T-helper 1 cell (primary cell): ENCODE data around the gene KRTAP16-1.
"Not testable (repeated sequence)": the region's sequence is repeated elsewhere in the genome, so short reads cannot be mapped to it uniquely, and the experiment has no call there.

Experiments used
- DNase-seq, 5 donors: peaks; one replicate each; pipeline ENCODE4 v3.0.0-alpha.2; 2012 to 2020

KRTAP16-1 gene

DNA sequence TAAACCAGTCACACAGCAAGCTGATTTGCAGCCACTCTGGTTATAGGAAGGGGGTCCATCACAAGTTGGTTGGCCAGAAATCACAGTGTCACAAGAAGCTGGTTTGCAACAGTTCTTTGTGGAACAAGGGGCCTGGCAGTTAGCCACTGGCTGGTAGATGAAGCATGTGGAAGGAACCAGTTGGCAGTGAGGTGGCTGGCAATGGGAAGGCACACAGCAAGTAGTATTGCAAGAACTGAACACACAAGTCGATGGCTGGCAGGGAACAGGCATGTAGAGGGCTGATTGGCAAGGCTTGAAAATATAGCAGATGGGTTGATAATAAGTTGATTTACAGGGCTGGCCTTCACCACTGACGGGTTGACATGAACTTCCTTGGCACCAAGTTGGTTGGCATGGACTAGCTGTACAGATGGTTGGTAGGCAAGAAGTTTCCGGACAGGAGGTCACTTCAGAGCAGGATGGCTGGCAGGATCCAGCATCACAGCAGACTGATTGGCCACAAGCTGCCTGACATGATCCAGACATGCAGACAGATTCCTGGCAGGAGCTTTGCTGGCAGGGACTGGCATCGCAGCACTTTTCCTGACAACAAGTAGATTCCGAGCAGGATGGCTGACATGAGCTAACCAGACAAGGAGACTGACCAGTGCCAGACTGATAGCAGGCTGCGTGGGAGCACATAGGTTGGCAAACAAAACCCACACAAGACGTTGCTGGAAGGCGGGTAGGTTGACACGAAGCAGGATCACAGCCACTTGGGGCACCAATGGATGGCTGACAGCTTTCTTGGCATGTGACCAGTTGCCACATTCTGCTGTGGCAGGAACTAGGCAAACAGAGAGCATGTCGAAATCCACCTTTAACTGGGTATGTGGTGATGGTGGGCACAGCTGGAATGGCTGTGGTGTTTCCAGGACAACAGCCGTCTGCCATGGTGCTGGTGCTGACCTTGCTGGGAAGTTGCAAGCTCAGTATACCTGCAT lies 6.9 kb downstream of the KRTAP16-1 start, which contains the start of gene KRTAP29-1:
KRTAP29-1 (minus strand) TSS at position 936 of the 986 bp plus-strand sequence; CDS start at position 936, 0 bp downstream.
- no peak for DNase-seq

DNA sequence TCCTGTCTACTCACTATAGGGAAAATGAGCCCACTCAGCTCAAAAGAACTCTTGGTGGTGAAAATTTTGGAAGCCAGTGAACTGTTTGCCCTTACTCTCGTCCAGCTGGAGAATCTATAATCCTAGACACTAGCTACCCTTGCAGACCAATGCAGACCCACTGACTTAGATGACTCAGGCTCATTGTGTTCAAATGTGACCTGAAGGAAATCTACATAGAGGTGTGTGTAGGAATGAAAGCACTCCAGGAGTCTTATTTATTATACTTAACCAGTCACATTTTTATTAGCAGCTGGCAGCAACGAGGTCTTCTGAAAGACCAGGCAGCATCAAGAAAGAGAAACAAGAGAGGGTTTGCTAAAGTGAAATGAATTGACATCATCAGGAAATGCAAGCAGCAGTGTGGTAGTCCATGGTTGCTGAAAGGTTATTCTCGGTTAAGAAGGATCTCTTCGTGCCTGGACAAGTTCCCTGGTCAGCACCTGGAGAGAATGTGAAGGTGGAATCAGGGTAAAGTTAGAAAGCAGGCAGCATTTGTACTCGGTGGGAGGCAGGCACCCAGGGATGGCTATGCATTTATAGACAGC lies 7.8 kb downstream of the KRTAP16-1 start:
- DNase-seq = no peak

DNA sequence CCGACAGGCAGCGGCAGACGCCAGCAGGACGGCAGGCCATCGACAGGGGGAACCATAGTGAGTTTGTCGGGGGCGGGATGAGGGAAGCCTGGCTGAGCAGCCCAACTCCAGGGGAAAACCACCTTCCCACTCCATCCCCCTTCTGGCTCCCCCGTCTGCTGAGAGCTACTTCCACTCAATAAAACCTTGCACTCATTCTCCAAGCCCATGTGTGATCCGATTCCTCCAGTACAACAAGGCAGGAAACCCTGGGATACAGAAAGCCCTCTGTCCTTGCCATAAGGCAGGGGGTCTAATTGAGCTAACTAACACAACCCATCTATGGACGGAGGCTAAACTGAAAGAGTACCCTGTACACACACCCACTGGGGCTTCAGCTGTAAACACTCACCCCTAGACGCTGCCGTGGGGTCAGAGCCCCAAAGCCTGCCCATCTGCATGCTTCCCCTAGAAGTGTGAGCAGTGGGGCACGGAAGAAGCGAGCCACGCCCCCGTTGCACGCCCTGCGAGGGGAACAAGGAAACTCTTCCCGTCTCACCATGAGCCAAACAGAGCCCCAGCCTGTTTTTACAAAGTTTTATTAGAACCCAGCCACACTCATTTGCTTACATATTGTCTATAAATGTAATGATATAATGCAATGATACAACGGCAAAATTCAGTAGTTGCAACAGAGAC lies 10.5 kb downstream of the KRTAP16-1 start:
- no peak for DNase-seq

DNA sequence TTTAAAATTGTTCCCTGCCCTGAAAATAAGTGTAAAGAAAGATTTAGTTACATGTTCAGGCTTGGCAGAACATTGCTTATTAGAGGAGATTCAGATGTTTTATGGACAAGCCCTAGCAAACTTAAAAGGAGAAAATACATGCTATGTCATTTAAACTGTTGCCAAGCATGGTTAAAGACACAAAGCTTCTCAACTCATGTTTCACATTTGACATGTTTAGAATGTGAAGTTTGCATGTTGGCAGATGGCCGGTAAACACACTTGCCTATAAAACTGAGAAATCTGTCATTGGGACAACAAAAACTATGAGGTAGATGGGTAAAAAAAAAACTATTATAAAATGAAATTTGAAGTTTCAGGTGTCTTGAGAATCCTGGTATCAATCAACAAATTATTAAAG lies 12.3 kb downstream of the KRTAP16-1 start:
- no peak for DNase-seq

DNA sequence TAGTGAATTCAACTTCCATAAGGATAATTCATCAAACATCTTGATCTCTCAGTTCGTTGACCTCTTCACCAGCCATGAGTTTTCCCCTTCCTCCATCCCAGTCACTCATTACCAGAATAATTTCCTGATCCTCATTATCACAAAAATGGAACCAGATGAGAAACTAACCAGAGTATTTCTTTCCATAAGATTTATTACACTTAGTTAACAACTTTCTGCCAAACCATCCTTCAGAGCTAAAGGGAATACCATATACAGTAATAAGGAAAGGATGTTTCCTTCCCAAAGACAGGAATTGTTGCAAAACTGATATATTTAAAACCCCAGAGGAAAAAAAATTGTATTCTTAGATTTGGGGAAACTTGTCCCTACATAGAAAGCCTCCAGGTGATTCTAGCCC lies 15.1 kb downstream of the KRTAP16-1 start:
- no peak for DNase-seq

DNA sequence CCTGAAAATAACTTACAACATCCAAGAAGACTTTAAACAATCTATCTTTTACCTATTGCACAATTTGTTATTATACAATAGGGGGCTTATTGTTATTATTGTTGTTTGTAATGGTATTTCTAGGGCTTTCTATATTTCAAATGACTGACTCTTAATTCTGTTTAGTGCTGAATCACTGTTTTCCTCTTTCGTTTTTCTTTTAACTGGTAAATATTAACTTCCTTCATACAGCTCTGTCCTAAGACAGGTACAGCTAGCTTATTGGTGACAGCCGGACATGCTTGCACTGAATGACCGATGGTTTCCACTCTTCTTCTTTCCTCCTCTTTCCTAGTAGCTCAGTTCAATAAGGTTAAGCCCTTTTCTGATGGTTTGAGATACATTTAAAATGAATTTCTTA lies 22.1 kb downstream of the KRTAP16-1 start:
- DNase-seq = peak in 1 of 5 donors; percentile 0

DNA sequence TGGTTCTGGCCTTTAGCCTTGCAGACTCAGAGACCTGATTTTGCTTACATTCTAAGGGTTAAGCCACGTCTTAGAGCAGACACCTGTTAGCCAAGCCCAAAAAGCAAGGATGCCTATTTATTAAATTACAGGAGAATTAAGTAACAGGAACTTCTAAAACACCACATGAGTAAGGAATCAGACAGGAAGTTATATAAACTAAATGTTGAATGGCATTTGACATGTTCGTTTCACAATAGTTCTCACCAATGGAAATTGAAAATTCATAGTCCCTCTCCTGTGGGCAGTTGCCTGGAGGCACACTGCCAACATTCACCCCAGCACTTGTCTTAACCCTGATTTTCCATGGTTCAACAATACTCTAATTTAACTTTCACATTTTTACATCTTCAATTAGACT lies 24.6 kb downstream of the KRTAP16-1 start:
- no peak for DNase-seq

DNA sequence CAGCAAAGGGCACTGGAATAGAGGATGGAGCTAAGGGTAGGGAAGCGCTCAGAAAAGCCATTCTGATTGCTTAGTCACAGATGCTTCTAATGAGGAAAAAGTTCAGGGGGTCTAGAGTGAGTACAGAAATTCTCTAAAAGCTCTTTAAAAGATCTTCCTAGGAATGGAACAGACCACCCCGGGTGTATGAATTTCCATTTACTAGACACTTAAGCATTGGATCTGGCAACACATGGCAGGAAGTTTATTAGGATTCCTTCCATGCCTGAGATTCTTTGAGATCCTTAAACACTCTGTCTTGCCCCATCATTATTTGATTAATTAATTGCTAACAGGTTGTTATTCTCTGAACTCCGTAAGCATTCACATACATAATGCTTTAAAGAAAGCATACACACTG lies 25.1 kb downstream of the KRTAP16-1 start:
- no peak for DNase-seq

DNA sequence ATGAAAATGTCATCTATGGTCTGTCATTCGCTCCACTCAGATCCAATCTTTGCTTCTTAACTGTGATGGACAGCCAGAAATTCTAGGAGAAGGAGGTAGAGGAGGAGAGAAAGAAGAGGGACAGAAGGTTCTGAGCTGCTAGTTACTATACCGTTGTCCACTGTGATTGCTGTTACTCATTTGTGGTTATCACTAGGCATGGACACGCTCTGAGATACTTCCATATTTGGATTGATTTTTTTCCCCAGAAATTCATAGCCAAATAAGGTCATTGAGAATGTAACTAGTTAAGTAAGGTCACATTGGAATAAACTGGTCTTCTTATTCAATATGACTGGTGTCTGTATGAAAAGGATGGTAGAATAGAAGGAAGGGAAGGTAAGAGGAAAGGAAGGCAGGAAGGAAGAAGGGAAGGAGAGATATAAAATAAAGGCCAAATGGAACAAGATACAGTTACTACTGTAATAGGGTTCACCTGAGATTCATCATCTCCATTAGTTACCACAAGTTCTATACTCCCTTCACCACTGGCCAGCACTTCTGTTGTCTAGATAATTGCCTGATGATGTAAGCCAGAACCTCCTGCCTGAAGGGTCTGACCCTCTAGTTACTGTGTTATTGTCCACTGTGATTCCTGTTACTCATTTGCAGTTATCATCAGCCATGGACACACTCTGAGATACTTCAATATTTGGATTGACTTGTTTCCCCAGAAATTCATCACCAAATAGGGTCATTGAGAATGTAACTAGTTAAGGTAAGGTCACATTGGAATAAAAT lies 30.7 kb downstream of the KRTAP16-1 start:
- DNase-seq = peak in 1 of 5 donors; percentile 0

DNA sequence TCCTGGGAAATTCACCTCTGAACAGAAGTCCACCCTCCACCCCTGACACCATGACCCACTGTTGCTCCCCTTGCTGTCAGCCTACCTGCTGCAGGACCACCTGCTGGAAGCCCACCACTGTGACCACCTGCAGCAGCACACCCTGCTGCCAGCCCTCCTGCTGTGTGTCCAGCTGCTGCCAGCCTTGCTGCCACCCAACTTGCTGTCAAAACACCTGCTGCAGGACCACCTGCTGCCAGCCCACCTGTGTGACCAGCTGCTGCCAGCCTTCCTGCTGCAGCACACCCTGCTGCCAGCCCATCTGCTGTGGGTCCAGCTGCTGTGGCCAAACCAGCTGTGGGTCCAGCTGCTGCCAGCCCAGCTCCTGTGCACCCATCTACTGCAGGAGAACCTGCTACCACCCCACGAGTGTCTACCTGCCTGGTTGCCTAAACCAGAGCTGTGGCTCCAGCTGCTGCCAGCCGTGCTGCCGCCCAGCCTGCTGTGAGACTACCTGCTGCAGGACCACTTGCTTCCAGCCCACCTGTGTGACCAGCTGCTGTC lies 33.4 kb downstream of the KRTAP16-1 start, which contains the start of gene KRTAP9-7:
KRTAP9-7 (plus strand) TSS at position 51 of the 543 bp plus-strand sequence; CDS start at position 51, 0 bp downstream.
- DNase-seq = not testable (repeated sequence)

DNA sequence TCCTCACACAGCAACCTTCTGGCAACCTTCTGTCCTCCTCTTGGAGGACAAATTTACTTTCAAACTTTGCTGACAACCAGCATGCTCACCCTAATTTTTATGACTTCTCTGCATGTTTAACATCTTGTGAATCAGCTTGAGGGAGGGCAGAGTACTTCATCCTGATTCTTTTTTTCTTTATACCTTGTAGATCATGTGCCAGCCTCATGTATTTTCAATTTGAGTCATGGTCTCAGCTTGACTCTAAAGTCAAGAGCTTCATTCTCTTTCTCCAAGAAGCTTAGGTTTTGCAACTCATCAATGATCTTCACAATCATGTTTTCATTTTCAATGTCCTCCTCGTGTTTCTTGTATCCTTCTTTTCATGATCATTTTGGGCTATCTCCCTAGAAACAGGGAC lies 37.3 kb downstream of the KRTAP16-1 start:
- no peak for DNase-seq

DNA sequence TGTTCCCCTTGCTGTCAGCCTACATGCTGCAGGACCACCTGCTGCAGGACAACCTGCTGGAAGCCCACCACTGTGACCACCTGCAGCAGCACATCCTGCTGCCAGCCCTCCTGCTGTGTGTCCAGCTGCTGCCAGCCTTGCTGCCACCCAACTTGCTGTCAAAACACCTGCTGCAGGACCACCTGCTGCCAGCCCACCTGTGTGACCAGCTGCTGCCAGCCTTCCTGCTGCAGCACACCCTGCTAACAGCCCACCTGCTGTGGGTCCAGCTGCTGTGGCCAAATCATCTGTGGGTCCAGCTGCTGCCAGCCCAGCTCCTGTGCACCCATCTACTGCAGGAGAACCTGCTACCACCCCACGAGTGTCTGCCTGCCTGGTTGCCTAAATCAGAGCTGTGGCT lies 37.8 kb downstream of the KRTAP16-1 start:
- DNase-seq = not testable (repeated sequence)

DNA sequence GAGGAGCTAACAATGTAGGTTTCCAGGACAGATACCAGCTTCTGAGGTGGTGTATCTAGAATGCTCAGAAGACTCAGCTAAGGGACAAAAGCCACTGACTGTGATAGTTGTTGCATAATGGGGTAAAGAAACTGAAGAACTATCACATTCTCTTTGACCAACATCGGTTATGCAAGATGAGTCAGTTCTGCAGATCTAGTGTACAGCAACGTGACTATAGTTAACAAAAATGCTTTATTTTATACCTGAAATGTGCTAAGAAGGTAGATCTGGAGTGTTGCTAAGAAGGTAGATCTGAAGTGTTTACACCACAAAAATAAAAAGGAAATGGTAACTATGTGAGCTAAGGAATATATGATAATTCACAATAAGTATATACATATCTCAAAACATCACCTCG lies 41.4 kb downstream of the KRTAP16-1 start:
- no peak for DNase-seq

DNA sequence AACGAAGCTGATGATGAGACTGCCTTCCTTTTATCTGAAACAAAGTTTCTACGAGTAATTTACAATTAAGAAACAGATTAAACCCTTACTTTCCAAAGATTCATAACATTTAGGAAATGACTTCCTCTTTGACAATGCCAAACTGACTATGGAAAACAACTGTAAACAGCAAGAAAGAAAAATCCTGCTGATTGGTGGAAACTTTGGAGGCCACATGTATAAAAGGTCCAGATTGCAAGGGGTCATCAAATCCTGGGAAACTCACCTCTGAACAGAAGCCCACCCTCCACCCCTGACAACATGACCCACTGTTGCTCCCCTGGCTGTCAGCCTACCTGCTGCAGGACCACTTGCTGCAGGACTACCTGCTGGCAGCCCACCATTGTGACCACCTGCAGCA lies 44.0 kb downstream of the KRTAP16-1 start, which contains the start of gene KRTAP9-6:
KRTAP9-6 (plus strand) TSS at position 301 of the 400 bp plus-strand sequence; CDS start at position 301, 0 bp downstream.
- no peak for DNase-seq

DNA sequence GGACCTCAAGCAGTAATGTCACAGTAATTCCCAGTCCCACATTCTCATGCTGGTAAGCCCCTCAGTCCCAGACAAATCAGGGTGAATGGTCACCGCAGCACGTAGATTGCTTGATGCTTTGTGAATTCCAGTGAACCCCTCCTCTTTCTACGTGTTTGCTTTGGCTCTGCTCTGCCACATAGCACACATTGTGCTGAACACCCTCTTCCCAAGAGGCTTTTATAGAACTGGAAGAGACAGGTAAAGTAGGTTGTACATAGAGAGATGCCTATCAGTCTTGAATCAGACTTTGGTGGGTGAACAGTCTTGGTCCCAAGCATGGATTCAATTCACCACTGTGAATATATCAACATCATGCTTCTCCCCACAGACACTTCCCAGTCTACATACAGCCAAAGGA lies 44.5 kb downstream of the KRTAP16-1 start:
- no peak for DNase-seq

DNA sequence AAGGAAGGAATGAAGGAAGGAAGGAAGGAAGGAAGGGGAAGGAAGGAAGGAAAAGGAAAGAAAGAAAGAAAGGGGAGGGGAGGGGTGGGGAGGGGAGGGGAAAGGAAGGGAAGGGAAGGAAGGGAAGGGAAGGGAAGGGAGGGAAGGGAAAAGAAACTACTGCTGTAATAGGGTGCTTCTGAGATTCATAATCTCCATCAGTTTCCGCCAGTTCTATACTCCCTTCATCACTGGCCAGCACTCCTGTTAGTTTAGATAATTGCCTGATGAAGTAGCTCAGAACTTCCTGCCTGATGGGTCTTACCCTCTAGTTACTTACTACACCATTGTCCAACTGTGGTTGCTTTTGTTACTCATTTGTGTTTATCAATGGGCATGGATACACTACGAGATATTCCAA lies 45.9 kb downstream of the KRTAP16-1 start:
- no peak for DNase-seq

DNA sequence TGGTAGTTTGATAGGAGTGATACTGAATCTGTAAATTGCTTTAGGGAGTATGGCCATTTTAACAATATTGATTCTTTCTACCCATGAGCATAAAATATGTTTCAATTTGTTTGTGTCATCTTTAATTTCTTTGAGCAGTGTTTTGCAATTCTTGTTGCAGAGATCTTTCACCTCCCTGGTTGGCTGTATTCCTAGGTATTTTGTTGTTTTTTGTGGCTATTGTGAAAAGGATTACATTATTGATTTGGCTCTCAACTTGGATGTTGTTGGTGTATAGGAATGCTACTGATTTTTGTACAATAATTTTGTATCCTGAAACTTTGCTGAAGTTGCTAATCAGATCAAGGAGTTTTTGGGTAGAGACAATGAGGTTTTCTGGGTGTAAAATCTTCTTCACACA lies 50.7 kb downstream of the KRTAP16-1 start:
- no peak for DNase-seq
